GM12873 (cell line): ENCODE measurements around the gene IFIT1B.

Experiments
- TF ChIP-seq, protein P1 (sequence below): IDR thresholded peaks from 2 replicates; pipeline ENCODE4 v1.5.1; 2012; ENCODE audit warnings: low read depth, mild to moderate bottlenecking, moderate library complexity, low read length, control low read depth; ENCODE audit not compliant: insufficient read depth; ENCODE audit errors: missing control alignments

The IFIT1B gene

GRCh38 chr10:89346405-89347254, 31.2 kb upstream of the IFIT1B start:
- TF ChIP-seq, protein P1, sequence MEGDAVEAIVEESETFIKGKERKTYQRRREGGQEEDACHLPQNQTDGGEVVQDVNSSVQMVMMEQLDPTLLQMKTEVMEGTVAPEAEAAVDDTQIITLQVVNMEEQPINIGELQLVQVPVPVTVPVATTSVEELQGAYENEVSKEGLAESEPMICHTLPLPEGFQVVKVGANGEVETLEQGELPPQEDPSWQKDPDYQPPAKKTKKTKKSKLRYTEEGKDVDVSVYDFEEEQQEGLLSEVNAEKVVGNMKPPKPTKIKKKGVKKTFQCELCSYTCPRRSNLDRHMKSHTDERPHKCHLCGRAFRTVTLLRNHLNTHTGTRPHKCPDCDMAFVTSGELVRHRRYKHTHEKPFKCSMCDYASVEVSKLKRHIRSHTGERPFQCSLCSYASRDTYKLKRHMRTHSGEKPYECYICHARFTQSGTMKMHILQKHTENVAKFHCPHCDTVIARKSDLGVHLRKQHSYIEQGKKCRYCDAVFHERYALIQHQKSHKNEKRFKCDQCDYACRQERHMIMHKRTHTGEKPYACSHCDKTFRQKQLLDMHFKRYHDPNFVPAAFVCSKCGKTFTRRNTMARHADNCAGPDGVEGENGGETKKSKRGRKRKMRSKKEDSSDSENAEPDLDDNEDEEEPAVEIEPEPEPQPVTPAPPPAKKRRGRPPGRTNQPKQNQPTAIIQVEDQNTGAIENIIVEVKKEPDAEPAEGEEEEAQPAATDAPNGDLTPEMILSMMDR: no peak

- TF ChIP-seq, protein P1: no peak
Observed at GRCh38 chr10:89347701-89348457, 30.0 kb upstream of the IFIT1B start.

GRCh38 chr10:89348481-89348880, 29.4 kb upstream of the IFIT1B start:
- TF ChIP-seq, protein P1: no peak

DNA sequence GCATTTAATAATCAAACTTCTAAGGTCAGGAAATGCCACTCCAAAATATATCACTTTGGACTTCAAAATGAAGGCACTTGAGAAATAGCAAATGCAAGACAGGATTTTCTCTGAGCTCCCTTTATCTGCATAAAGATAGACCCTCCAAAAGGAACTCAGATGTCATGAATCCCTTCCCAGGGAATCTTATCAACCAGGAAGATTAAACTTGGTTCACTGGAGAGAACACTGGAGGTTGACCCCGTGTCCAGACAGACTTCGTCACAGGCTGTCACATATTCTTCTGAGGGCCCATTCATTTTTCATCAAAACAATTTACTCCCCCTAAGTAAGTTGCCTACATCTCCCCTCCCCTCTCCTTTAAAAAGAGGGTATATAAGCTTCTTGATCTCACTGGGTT, 28.9 kb upstream of the IFIT1B start:
- TF ChIP-seq, protein P1: no peak

DNA sequence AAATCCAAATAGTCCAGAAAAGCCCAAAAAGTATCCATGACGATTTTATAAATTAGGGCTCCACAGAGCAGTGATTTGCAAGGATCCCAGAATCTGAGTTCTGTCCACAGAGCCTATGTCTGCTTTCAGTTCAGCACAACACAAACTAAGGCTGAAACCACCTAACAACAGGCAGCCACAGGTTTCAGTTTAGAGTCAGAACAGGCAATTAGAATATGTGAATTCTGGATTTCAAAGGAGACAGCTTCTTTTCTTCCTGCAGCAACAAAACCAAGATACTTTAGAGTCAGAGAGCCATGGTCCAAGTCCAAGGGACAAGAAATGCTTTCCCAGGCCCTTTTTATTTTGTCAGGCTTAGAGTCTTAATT, 26.5 kb upstream of the IFIT1B start:
- TF ChIP-seq, protein P1: no peak

DNA sequence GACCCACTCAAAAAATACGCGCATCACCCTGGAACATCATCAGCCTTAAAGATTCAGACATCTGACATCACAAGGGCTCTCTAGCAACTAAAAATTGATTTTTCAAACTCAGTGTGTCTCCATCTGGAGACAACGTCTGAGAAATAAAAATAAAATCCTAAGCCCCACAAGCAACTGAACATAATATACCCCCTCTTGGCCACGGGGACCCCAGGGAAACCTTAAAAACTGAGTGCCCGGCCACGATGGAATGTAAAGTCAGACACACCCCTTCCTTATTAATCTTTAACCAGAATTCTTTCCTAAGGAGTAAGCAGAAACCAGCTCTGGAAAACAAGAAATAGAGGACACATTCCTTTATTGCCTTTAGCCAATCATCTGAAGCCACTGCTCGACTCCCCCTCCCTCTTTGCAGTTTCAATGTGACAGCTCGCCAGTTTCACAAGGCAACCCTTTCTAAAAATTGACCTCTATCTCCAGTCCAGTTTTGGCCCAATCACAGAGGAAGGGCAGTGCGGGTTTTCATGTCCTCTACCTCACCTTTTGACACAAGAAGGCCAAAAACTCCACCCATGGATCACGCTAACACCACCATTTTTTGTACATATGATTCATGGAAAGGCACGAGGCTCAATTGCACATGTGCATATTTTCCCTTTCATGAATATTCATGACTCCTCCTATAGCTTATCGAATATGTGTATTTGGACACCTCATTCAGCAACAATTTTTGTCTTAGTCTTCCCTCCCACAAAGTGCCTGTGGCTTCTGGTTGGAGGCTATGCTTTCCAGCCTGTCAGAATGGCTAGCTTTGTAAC, 25.9 kb upstream of the IFIT1B start:
- TF ChIP-seq, protein P1: no peak

- TF ChIP-seq, protein P1: no peak
Observed at GRCh38 chr10:89352802-89353201, 25.1 kb upstream of the IFIT1B start.
